GM21737 (cell line): Measurements from ENCODE around the gene NAT8.
"Not testable (repeated sequence)": the region's sequence is repeated elsewhere in the genome, so short reads cannot be mapped to it uniquely, and the experiment has no call there.

Experiments
- ATAC-seq: cut with Tn5 transposase; IDR thresholded peaks from one replicate; pipeline ENCODE4 v1.9.1; 2021; ENCODE audit warnings: mild to moderate bottlenecking, moderate library complexity; ENCODE audit not compliant: unreplicated experiment

Gene NAT8

GRCh38 chr2:73642338-73643018, at the start of gene NAT8:
Gene NAT8 (minus strand): TSS chr2:73642422. CDS start chr2:73641628, 794 bp downstream.
- no peak for ATAC-seq

GRCh38 chr2:73690372-73691088, 48.3 kb upstream of the NAT8 start:
- peak; percentile 71 for ATAC-seq

GRCh38 chr2:73688494-73688893, 46.3 kb upstream of the NAT8 start:
- ATAC-seq: not testable (repeated sequence)

- no peak for ATAC-seq
Observed at GRCh38 chr2:73685764-73686438, 43.7 kb upstream of the NAT8 start.

GRCh38 chr2:73684905-73685304, 42.7 kb upstream of the NAT8 start:
- ATAC-seq: not testable (repeated sequence)

- not testable (repeated sequence) for ATAC-seq
Observed at GRCh38 chr2:73684325-73684724, 42.1 kb upstream of the NAT8 start.

- not testable (repeated sequence) for ATAC-seq
Observed at GRCh38 chr2:73679951-73680571, 37.8 kb upstream of the NAT8 start.

GRCh38 chr2:73679237-73679636, 37.0 kb upstream of the NAT8 start:
- not testable (repeated sequence) for ATAC-seq

- not testable (repeated sequence) for ATAC-seq
Observed at GRCh38 chr2:73678008-73678407, 35.8 kb upstream of the NAT8 start.

GRCh38 chr2:73676211-73676610, 34.0 kb upstream of the NAT8 start:
- ATAC-seq: not testable (repeated sequence)

- ATAC-seq: not testable (repeated sequence)
Observed at GRCh38 chr2:73674696-73675157, 32.5 kb upstream of the NAT8 start.

- ATAC-seq: not testable (repeated sequence)
Observed at GRCh38 chr2:73669976-73670375, 27.8 kb upstream of the NAT8 start.

- ATAC-seq: not testable (repeated sequence)
Observed at GRCh38 chr2:73667239-73667638, 25.0 kb upstream of the NAT8 start.

- ATAC-seq: no peak
Observed at GRCh38 chr2:73654175-73654574, 12.0 kb upstream of the NAT8 start.

GRCh38 chr2:73652348-73652747, 10.1 kb upstream of the NAT8 start:
- ATAC-seq: no peak

GRCh38 chr2:73651591-73652230, 9.5 kb upstream of the NAT8 start:
- no peak for ATAC-seq

- ATAC-seq: not testable (repeated sequence)
Observed at GRCh38 chr2:73647690-73648089, 5.5 kb upstream of the NAT8 start.

GRCh38 chr2:73641767-73642062, 507 bp downstream of the NAT8 start:
- ATAC-seq: no peak

GRCh38 chr2:73640946-73641766, 1.1 kb downstream of the NAT8 start:
- ATAC-seq: no peak

GRCh38 chr2:73640511-73640911, 1.7 kb downstream of the NAT8 start:
- no peak for ATAC-seq
